ENCODE results near the gene FAM151B.

DNA sequence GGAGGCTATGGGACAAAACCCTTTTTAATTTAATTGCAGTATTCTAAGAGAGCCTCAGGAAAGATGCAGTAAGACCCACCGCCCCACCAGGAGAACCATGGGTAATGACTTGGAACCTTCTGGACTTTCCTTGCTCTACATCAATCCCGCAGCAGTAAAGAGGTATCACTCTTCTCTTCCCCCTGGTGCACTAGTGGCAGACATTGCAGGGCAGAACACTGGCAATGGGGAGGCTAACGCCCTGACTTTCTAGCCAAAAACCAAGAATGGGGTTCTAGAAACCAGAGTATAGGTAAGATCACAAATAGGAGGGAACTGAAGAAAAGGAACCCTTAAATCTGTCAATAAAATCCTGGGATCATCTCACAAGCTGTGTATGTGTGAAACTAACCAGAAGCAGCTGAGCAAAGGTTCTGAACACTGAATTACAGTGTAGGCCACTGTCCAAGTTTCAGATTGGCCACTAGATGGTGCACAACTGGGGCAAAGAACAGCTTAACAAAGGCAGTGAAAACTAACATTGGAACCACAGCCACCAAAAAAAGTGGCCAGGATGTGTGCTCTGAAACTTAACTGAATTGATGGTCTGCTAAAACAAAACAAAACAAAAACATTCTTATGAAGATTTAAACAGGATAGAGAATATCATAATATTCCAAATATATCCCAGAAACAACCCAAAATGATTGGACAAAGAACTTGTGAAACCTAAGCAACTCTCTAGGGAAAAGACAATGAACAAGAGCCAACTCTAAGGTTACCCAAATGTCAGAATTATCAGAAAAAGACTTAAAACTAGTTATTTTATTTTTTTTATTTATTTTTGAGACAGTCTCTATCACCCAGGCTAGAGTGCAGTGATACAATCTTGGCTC lies 6.6 kb upstream of the FAM151B start:
- TF ChIP-seq POLR2AphosphoS5 (IDR thresholded peaks at IDR 0.05; ENCODE audit: control insufficient read depth, insufficient read depth, low read depth, low read length) = no peak
- TF ChIP-seq RB1 (IDR thresholded peaks at IDR 0.05; ENCODE audit: low read depth) = no peak
- TF ChIP-seq ARID1B (IDR thresholded peaks at IDR 0.05) = no peak
- no peak for TF ChIP-seq CBX3 (IDR thresholded peaks at IDR 0.05; ENCODE audit: borderline replicate concordance in 1 of 2, low read length in 2 of 2)
- no peak for TF ChIP-seq XRCC4 (IDR thresholded peaks at IDR 0.05; ENCODE audit: extremely low read depth, insufficient read depth, insufficient read length)
- TF ChIP-seq MYC (IDR thresholded peaks at IDR 0.05; ENCODE audit: low read depth, low read length) = no peak
- no peak for TF ChIP-seq MYC (CRISPR knock-in tag; IDR thresholded peaks at IDR 0.05; ENCODE audit: borderline replicate concordance, low read depth)
- TF ChIP-seq, protein P1, sequence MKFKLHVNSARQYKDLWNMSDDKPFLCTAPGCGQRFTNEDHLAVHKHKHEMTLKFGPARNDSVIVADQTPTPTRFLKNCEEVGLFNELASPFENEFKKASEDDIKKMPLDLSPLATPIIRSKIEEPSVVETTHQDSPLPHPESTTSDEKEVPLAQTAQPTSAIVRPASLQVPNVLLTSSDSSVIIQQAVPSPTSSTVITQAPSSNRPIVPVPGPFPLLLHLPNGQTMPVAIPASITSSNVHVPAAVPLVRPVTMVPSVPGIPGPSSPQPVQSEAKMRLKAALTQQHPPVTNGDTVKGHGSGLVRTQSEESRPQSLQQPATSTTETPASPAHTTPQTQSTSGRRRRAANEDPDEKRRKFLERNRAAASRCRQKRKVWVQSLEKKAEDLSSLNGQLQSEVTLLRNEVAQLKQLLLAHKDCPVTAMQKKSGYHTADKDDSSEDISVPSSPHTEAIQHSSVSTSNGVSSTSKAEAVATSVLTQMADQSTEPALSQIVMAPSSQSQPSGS (CRISPR knock-in tag; IDR thresholded peaks at IDR 0.05) = no peak
